Measurements from ENCODE around the gene KCNQ1OT1. TPM values are rescaled to one million over a fixed set of nuclear protein-coding genes. Genes with fewer than 3 reads are reported as not detected.

KCNQ1OT1 gene
- total RNA-seq, 2 donors from 2014 or later = 5.2 to 6.9 TPM

DNA sequence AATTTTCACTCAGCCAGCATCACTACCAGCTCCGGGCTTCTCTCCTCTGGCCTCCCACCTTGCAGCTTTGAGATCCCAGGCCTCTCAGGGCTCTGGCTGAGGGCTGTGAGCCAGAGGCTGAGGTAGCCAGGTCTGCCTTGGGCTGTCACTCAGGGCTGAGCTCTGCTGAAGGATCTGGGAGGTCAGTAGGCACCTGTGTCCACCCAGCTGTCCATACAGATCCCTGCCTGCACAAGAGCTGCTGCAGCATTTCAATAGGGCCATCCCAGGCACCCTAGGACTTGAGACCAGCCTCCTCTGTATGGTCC is 12.6 kb downstream of the KCNQ1OT1 start:
- no peaks in the 10 kb centered on the region for H3K27me3 Mint-ChIP-seq (ENCODE audit: insufficient read depth)
- Histone ChIP-seq H3K4me3 (ENCODE audit: low read length) (no peak overlapping the region), H3K9ac (ENCODE audit: extremely low read depth, low read length, poor library complexity, severe bottlenecking) (no peak overlapping the region), H3K36me3 (ENCODE audit: control insufficient read depth, insufficient read depth, low read length) (peaks cover 22% of the 10 kb centered on the region), H3K4me1 (ENCODE audit: control insufficient read depth, insufficient read depth, low read length) (peaks cover 36% of the 10 kb centered on the region), H3K9me3 (ENCODE audit: control insufficient read depth, low read length) (no peaks in the 10 kb centered on the region), H3K27ac (ENCODE audit: low read depth, low read length) (no peak overlapping the region), H3K27me3 (ENCODE audit: control insufficient read depth, insufficient read depth, low read length, poor library complexity, severe bottlenecking) (no peaks in the 10 kb centered on the region)
- no peak overlapping the region for H3K27ac Mint-ChIP-seq
- TF ChIP-seq, protein P1, sequence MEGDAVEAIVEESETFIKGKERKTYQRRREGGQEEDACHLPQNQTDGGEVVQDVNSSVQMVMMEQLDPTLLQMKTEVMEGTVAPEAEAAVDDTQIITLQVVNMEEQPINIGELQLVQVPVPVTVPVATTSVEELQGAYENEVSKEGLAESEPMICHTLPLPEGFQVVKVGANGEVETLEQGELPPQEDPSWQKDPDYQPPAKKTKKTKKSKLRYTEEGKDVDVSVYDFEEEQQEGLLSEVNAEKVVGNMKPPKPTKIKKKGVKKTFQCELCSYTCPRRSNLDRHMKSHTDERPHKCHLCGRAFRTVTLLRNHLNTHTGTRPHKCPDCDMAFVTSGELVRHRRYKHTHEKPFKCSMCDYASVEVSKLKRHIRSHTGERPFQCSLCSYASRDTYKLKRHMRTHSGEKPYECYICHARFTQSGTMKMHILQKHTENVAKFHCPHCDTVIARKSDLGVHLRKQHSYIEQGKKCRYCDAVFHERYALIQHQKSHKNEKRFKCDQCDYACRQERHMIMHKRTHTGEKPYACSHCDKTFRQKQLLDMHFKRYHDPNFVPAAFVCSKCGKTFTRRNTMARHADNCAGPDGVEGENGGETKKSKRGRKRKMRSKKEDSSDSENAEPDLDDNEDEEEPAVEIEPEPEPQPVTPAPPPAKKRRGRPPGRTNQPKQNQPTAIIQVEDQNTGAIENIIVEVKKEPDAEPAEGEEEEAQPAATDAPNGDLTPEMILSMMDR (conservative IDR thresholded peaks at IDR 0.05) = no peak
- WGBS, 2 experiments (ENCODE audit: insufficient coverage in 1 of 2, insufficient read length in 1 of 2) = 83 to 90% methylated on average over 1 of the region's 1 CpG
- peaks cover 4% of the 10 kb centered on the region for H3K36me3 Mint-ChIP-seq (ENCODE audit: low read depth)
- DNase-seq = peak; percentile 48
- H3K9me3 Mint-ChIP-seq = no peaks in the 10 kb centered on the region
- no peak overlapping the region for H3K4me3 Mint-ChIP-seq
- H3K4me1 Mint-ChIP-seq = peaks cover 69% of the 10 kb centered on the region

DNA sequence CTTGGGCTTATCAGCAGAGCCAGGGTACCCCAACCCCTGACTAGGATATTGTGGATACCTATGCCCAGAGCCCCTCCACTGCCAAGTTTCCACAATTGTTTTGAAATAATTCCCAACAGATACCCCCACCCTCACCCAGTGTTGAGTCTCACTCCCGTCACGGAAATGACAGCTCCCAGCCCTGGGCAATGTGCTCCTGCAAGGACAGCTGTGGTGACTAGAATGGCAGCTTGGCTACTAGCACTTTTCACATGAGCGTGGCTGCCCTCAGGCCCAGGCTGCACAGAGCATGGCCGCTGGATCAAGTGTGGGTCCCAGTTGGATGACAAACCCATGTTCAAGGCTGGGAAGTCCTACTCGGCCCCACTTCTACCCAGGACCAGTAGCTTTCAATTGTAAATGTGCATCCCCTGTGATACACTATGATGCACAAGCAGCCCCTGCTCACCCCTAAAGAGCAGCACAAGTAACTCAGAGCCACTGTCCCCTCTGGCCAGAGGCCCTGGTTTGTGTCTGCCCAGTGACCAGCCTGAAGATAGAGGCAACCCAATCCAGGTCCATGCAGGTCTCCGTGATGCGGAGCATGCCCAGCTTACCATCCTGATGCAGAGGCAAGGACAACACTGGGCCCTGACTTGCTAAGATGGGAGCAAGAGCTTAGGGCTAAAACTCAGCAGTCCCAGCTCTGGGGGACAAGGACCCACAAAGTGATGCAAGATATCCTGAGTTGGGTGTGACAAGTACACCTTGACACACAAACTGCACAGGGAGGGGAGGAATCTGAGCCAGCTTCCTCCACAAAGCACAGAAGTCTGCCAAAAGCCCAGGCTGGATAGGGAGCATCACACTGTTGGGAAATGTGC is 13.2 kb downstream of the KCNQ1OT1 start:
- Mint-ChIP-seq H3K4me1 (peaks cover 69% of the 10 kb centered on the region), H3K4me3 (no peak overlapping the region), H3K27me3 (ENCODE audit: insufficient read depth) (no peaks in the 10 kb centered on the region), H3K27ac (no peak overlapping the region), H3K9me3 (no peaks in the 10 kb centered on the region), H3K36me3 (ENCODE audit: low read depth) (peaks cover 4% of the 10 kb centered on the region)
- peaks cover 33% of the 10 kb centered on the region for H3K4me1 ChIP-seq (ENCODE audit: control insufficient read depth, insufficient read depth, low read length)
- H3K4me3 ChIP-seq (ENCODE audit: low read length) = no peak overlapping the region
- 93 to 98% methylated on average over 7 of the region's 7 CpGs for WGBS, 2 experiments (ENCODE audit: insufficient coverage in 1 of 2, insufficient read length in 1 of 2)
- H3K36me3 ChIP-seq (ENCODE audit: control insufficient read depth, insufficient read depth, low read length) = peaks cover 22% of the 10 kb centered on the region
- H3K27me3 ChIP-seq (ENCODE audit: control insufficient read depth, insufficient read depth, low read length, poor library complexity, severe bottlenecking) = no peaks in the 10 kb centered on the region
- no peak overlapping the region for H3K9ac ChIP-seq (ENCODE audit: extremely low read depth, low read length, poor library complexity, severe bottlenecking)
- TF ChIP-seq, protein P1 (conservative IDR thresholded peaks at IDR 0.05) = no peak
- H3K9me3 ChIP-seq (ENCODE audit: control insufficient read depth, low read length) = no peaks in the 10 kb centered on the region
- DNase-seq = peak; percentile 38
- H3K27ac ChIP-seq (ENCODE audit: low read depth, low read length) = no peak overlapping the region

DNA sequence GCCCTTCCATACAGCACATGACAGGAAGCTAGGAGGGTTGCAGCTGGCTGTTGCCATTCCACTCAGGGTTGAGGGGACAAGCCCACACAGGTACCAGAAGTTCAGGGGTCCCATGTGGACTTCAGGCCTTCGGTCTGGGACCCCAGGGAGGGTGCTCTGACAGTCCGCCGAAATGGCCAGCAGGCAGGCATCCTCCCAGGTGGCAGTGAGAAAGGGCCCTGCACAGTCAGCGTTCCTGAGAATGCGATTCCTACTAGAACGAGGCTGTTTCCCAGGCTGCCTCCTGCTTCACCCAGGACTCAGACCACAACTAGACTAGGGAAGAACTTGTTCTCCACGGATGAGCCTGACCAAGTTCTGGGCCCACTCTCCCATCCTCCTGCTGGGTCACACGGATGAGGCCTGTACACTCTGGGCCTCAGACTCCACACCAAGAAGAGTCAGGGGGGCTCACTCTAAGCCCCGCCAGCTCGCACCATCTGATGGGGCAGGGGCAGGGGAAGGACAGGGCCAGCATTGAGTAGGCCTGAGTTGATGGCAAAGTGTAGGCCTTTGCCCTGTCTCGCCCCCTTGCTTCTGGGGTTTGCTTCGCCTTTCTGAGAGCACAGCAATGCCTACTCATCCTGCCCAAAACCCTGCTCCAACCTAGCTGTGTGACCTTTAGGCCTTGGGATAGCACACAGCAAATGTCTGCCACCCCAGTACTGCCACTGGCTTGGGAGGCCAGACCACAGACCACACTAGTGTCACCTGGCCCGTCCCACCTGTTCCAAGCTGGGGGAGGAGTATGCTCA is 14.0 kb downstream of the KCNQ1OT1 start:
- Histone ChIP-seq H3K9me3 (ENCODE audit: control insufficient read depth, low read length) (no peaks in the 10 kb centered on the region), H3K4me1 (ENCODE audit: control insufficient read depth, insufficient read depth, low read length) (peaks cover 27% of the 10 kb centered on the region), H3K9ac (ENCODE audit: extremely low read depth, low read length, poor library complexity, severe bottlenecking) (no peak overlapping the region), H3K4me3 (ENCODE audit: low read length) (no peak overlapping the region), H3K27ac (ENCODE audit: low read depth, low read length) (no peak overlapping the region), H3K27me3 (ENCODE audit: control insufficient read depth, insufficient read depth, low read length, poor library complexity, severe bottlenecking) (no peaks in the 10 kb centered on the region), H3K36me3 (ENCODE audit: control insufficient read depth, insufficient read depth, low read length) (peaks cover 22% of the 10 kb centered on the region)
- peak; percentile 32 for DNase-seq
- H3K9me3 Mint-ChIP-seq = no peaks in the 10 kb centered on the region
- H3K27ac Mint-ChIP-seq = no peak overlapping the region
- WGBS, 2 experiments (ENCODE audit: insufficient coverage in 1 of 2, insufficient read length in 1 of 2) = 91 to 98% methylated on average over 8 to 13 of the region's 13 CpGs
- peaks cover 63% of the 10 kb centered on the region for H3K4me1 Mint-ChIP-seq
- H3K36me3 Mint-ChIP-seq (ENCODE audit: low read depth) = peaks cover 4% of the 10 kb centered on the region
- H3K27me3 Mint-ChIP-seq (ENCODE audit: insufficient read depth) = no peaks in the 10 kb centered on the region
- H3K4me3 Mint-ChIP-seq = no peak overlapping the region
- TF ChIP-seq, protein P1 (conservative IDR thresholded peaks at IDR 0.05) = no peak

All from endodermal cell (in vitro differentiated cells).